H1 (cell line): ENCODE results near the gene MOB3C. TPM values are rescaled to one million over a fixed set of nuclear protein-coding genes. Genes with fewer than 3 reads are reported as not detected.

Source experiments
- CTCF ChIA-PET: fragments of 300-600 bp; sonication (Branson Sonifier 250); formaldehyde crosslinking; loops from one replicate; lab custom pipeline; 2021; ENCODE audit not compliant: partially characterized antibody; lab: Charles Lee
- POLR2A ChIA-PET: fragments of 300-600 bp; sonication (Branson Sonifier 250); formaldehyde crosslinking; loops from one replicate; lab custom pipeline; 2021; ENCODE audit warnings: inconsistent platforms; ENCODE audit not compliant: partially characterized antibody; lab: Charles Lee
- DNase-seq, 2 experiments: peaks; one replicate each; pipeline versions ENCODE4 v3.0.0 to v3.0.0-alpha.2; 2010 to 2022; ENCODE audit warnings: low spot score in 2 of 2, low read depth in 1 of 2, mixed read lengths in 1 of 2
- FAIRE-seq: peaks from 2 replicates; lab custom pipeline; 2011; peaks lifted over from hg19 to GRCh38; lab: Jason Lieb, UNC
- H2AFZ ChIP-seq: 2 replicates; pipeline ENCODE4 v1.8.1; 2012; ENCODE audit warnings: low read length, inconsistent platforms
- H2AK5ac ChIP-seq: 2 replicates; pipeline ENCODE4 v1.6.1; 2013; ENCODE audit warnings: low read depth, low read length
- H2BK120ac ChIP-seq: replicated peaks from 2 replicates; pipeline ENCODE3; 2013; ENCODE audit warnings: low read depth, low read length, inconsistent platforms
- H2BK12ac ChIP-seq: 2 replicates; pipeline ENCODE4 v1.6.1; 2013; ENCODE audit warnings: low read depth, low read length
- H2BK15ac ChIP-seq: 2 replicates; pipeline ENCODE4 v1.6.1; 2013; ENCODE audit warnings: low read length
- H2BK20ac ChIP-seq: 2 replicates; pipeline ENCODE4 v1.6.1; 2013; ENCODE audit warnings: low read length
- H2BK5ac ChIP-seq: 2 replicates; pipeline ENCODE4 v1.6.1; 2013; ENCODE audit warnings: low read depth, low read length
- H3K14ac ChIP-seq: 2 replicates; pipeline ENCODE4 v1.6.1; 2013; ENCODE audit warnings: inconsistent platforms; ENCODE audit not compliant: insufficient read length
- H3K18ac ChIP-seq: 2 replicates; pipeline ENCODE4 v1.6.1; 2013; ENCODE audit warnings: low read length; ENCODE audit errors: extremely low read depth
- H3K23ac ChIP-seq: 2 replicates; pipeline ENCODE4 v1.6.1; 2013; ENCODE audit warnings: inconsistent platforms; ENCODE audit not compliant: insufficient read length
- H3K23me2 ChIP-seq: 2 replicates; pipeline ENCODE4 v1.6.1; 2013; ENCODE audit warnings: low read depth, low read length
- H3K27ac ChIP-seq: 2 replicates; pipeline ENCODE4 v1.6.1; 2011; ENCODE audit warnings: low read depth, low read length, inconsistent platforms
- H3K27me3 ChIP-seq, 4 experiments: replicated peaks in 1 of 4; 1 replicate in 1 of 4; 2 replicates in 3 of 4; pipeline versions ENCODE4 v1.6.1 to v1.8.1; 2011 to 2013; ENCODE audit warnings: low read length in 3 of 4, mild to moderate bottlenecking in 3 of 4, inconsistent platforms in 2 of 4, mixed read lengths in 2 of 4, moderate library complexity in 1 of 4; ENCODE audit not compliant: control insufficient read depth in 3 of 4, insufficient read depth in 3 of 4; ENCODE audit errors: extremely low read depth in 1 of 4
- H3K36me3 ChIP-seq, 4 experiments: 2 replicates each; pipeline versions ENCODE4 v1.6.1 to v1.8.1; 2011 to 2013; ENCODE audit warnings: mild to moderate bottlenecking in 4 of 4, low read length in 3 of 4, moderate library complexity in 2 of 4, control low read depth in 1 of 4, inconsistent platforms in 1 of 4; ENCODE audit not compliant: insufficient read depth in 4 of 4, control insufficient read depth in 2 of 4
- H3K4ac ChIP-seq: replicated peaks from 2 replicates; pipeline ENCODE3; 2013; ENCODE audit warnings: low read length, low read depth, mixed read lengths, inconsistent platforms; ENCODE audit not compliant: insufficient read length
- H3K4me1 ChIP-seq, 4 experiments: replicated peaks in 1 of 4; 1 replicate in 1 of 4; 2 replicates in 3 of 4; pipeline versions ENCODE4 v1.6.1 to v1.8.1; 2011 to 2013; ENCODE audit warnings: low read length in 3 of 4, inconsistent platforms in 2 of 4, mixed read lengths in 1 of 4; ENCODE audit not compliant: insufficient read depth in 4 of 4, control insufficient read depth in 3 of 4
- H3K4me2 ChIP-seq, 2 experiments: 2 replicates each; pipeline versions ENCODE4 v1.6.1 to v1.8.1; 2011 to 2013; ENCODE audit warnings: low read depth in 2 of 2, low read length in 2 of 2, control low read depth in 1 of 2, inconsistent platforms in 1 of 2, mild to moderate bottlenecking in 1 of 2; ENCODE audit not compliant: insufficient read depth in 1 of 2
- H3K4me3 ChIP-seq, 4 experiments: fragments of 200-600, 300-600 bp in 1 of 4; sonication (generic), shearing (Covaris generic), sonication (Bioruptor Twin) in 1 of 4; 2 replicates each; pipeline versions ENCODE4 v1.5.1 to v1.8.1; 2011 to 2016; ENCODE audit warnings: low read length in 4 of 4, low read depth in 3 of 4, control low read depth in 2 of 4, inconsistent platforms in 2 of 4, mild to moderate bottlenecking in 2 of 4, mixed read lengths in 1 of 4, moderate library complexity in 1 of 4; ENCODE audit not compliant: insufficient read depth in 2 of 4; ENCODE audit errors: extremely low read depth in 1 of 4
- H3K56ac ChIP-seq: replicated peaks from 2 replicates; pipeline ENCODE3; 2013; ENCODE audit warnings: low read depth, mild to moderate bottlenecking, mixed read lengths, low read length, inconsistent platforms; ENCODE audit not compliant: insufficient read length
- H3K79me1 ChIP-seq: 2 replicates; pipeline ENCODE4 v1.6.1; 2013; ENCODE audit warnings: low read depth, low read length, control low read depth
- H3K79me2 ChIP-seq, 2 experiments: 2 replicates each; pipeline versions ENCODE4 v1.6.1 to v1.8.1; 2012 to 2013; ENCODE audit warnings: low read length in 2 of 2, mild to moderate bottlenecking in 2 of 2, inconsistent platforms in 1 of 2; ENCODE audit not compliant: insufficient read depth in 2 of 2, control insufficient read depth in 1 of 2
- H3K9ac ChIP-seq, 4 experiments: replicated peaks in 1 of 4; 1 replicate in 1 of 4; 2 replicates in 3 of 4; pipeline versions ENCODE4 v1.6.1 to v1.8.1; 2011 to 2013; ENCODE audit warnings: low read depth in 3 of 4, low read length in 3 of 4, control low read depth in 2 of 4, mild to moderate bottlenecking in 2 of 4, moderate library complexity in 2 of 4, inconsistent platforms in 1 of 4; ENCODE audit errors: extremely low read depth in 1 of 4
- H3K9me3 ChIP-seq, 2 experiments: 2 replicates each; pipeline versions ENCODE4 v1.6.1 to v1.8.1; 2012 to 2013; ENCODE audit warnings: mild to moderate bottlenecking in 2 of 2, moderate library complexity in 2 of 2, control low read depth in 1 of 2, inconsistent platforms in 1 of 2, low read depth in 1 of 2, low read length in 1 of 2, mixed read lengths in 1 of 2; ENCODE audit not compliant: insufficient read depth in 2 of 2
- H4K20me1 ChIP-seq, 2 experiments: replicated peaks in 1 of 2; 2 replicates each; pipeline versions ENCODE3 to v1.8.1; 2011 to 2013; ENCODE audit warnings: inconsistent platforms in 2 of 2, low read length in 2 of 2, mild to moderate bottlenecking in 1 of 2; ENCODE audit not compliant: insufficient read depth in 2 of 2, control insufficient read depth in 1 of 2
- H4K5ac ChIP-seq: 2 replicates; pipeline ENCODE4 v1.6.1; 2013; ENCODE audit warnings: low read length, low read depth, mixed read lengths, inconsistent platforms; ENCODE audit not compliant: insufficient read length
- H4K8ac ChIP-seq: 2 replicates; pipeline ENCODE4 v1.8.0; 2013; ENCODE audit warnings: mild to moderate bottlenecking, moderate library complexity, low read length, inconsistent platforms; ENCODE audit not compliant: insufficient read depth; ENCODE audit errors: extremely low read depth
- H4K91ac ChIP-seq: replicated peaks from 2 replicates; pipeline ENCODE3; 2013; ENCODE audit warnings: low read length, mixed read lengths, inconsistent platforms; ENCODE audit not compliant: insufficient read length
- BRCA1 ChIP-seq: IDR thresholded peaks from 2 replicates; pipeline ENCODE4 v1.6.1; 2012; ENCODE audit warnings: low read depth, low read length, improper control_type of control experiment
- CBX5 ChIP-seq: fragments of 300-800, 300-1000 bp; sonication (generic); IDR thresholded peaks from 2 replicates; pipeline ENCODE4 v1.7.1; 2016; ENCODE audit warnings: antibody characterized with exemption, low read length, low read depth
- CTBP2 ChIP-seq: IDR thresholded peaks from 2 replicates; pipeline ENCODE4 v1.7.0; 2011; ENCODE audit warnings: borderline replicate concordance, mild to moderate bottlenecking, moderate library complexity, mixed read lengths, low read length; ENCODE audit not compliant: insufficient read depth, insufficient read length
- GTF2F1 ChIP-seq: IDR thresholded peaks from 2 replicates; pipeline ENCODE4 v1.6.1; 2012; ENCODE audit warnings: low read depth, low read length, improper control_type of control experiment, borderline replicate concordance
- KDM5A ChIP-seq: fragments of 200-600 bp; IDR thresholded peaks from 2 replicates; pipeline ENCODE4 v1.7.1; 2012; ENCODE audit warnings: mild to moderate bottlenecking, low read length, inconsistent platforms, mixed read lengths
- MAX ChIP-seq: IDR thresholded peaks from 2 replicates; pipeline ENCODE4 v1.6.1; 2012; ENCODE audit warnings: inconsistent platforms
- PHF8 ChIP-seq: fragments of 200-600 bp; sonication (generic); conservative IDR thresholded peaks from 2 replicates; pipeline ENCODE4 v1.7.1; 2012; ENCODE audit warnings: low read depth, mild to moderate bottlenecking, inconsistent platforms, low read length, moderate library complexity
- POU5F1 ChIP-seq: IDR thresholded peaks from 2 replicates; pipeline ENCODE4 v1.6.1; 2011; ENCODE audit warnings: low read depth, mild to moderate bottlenecking, low read length, moderate library complexity
- RFX5 ChIP-seq: IDR thresholded peaks from 2 replicates; pipeline ENCODE4 v1.6.1; 2011; ENCODE audit warnings: low read depth, low read length, improper control_type of control experiment, borderline replicate concordance
- SP4 ChIP-seq: IDR thresholded peaks from 2 replicates; pipeline ENCODE4 v1.6.1; 2012; ENCODE audit warnings: low read length, inconsistent platforms
- TAF7 ChIP-seq: optimal IDR thresholded peaks from 2 replicates; pipeline ENCODE3; 2011; ENCODE audit warnings: low read depth, mild to moderate bottlenecking, inconsistent platforms, low read length, moderate library complexity, borderline replicate concordance
- TCF12 ChIP-seq: IDR thresholded peaks from 2 replicates; pipeline ENCODE4 v1.6.1; 2011; ENCODE audit warnings: low read depth, mild to moderate bottlenecking, low read length
- ZNF274 ChIP-seq: IDR thresholded peaks from 2 replicates; pipeline ENCODE4 v1.7.0; 2012; ENCODE audit warnings: low read length, borderline replicate concordance; ENCODE audit errors: extremely low read depth
- WGBS, 2 experiments: shearing (Covaris generic) in 1 of 2; methylation state at CpG; one replicate each; pipeline versions ENCODE4 v1.1.6 to v1.1.7; 2013 to 2015; ENCODE audit warnings: low lambda C conversion rate in 2 of 2, mixed read lengths in 2 of 2, inconsistent platforms in 1 of 2, low coverage in 1 of 2, missing lambda C conversion rate in 1 of 2; ENCODE audit not compliant: insufficient replicate concordance in 2 of 2, insufficient coverage in 1 of 2, insufficient read length in 1 of 2; ENCODE audit errors: extremely low coverage in 1 of 2, missing lambda C conversion rate in 1 of 2; 5-methylcytosine and 5-hydroxymethylcytosine counted together
- polyA plus RNA-seq, 7 experiments: library from polyadenylated mRNA; depleted of rRNA in 3 of 7; stranded (reverse) in 5 of 7; unstranded in 2 of 7; fragments of >200 nt in 5 of 7; fragments of 200-250 nt in 2 of 7; gene quantifications; 1 replicate in 5 of 7; 2 replicates in 1 of 7; 4 replicates in 1 of 7; pipeline versions ENCODE4 v1.2.1 to v1.2.3, GENCODE V29; 2011 to 2013; ENCODE audit warnings: missing spikeins in 2 of 7, mixed read lengths in 2 of 7
- total RNA-seq: library from RNA; stranded (reverse); fragmentation: NEBNext Ultra II Directional; extraction: Animal tissue kit (Norgen Biotek cat#: 25700); gene quantifications from 2 replicates; pipeline ENCODE4 v1.2.1, GENCODE V29; 2021

Gene MOB3C
- total and polyA plus RNA-seq, 2 of the 8 experiments (the other 6 are each of a cell fraction or from before 2014, with no cell fraction given) = 5.8 to 6.6 TPM

DNA sequence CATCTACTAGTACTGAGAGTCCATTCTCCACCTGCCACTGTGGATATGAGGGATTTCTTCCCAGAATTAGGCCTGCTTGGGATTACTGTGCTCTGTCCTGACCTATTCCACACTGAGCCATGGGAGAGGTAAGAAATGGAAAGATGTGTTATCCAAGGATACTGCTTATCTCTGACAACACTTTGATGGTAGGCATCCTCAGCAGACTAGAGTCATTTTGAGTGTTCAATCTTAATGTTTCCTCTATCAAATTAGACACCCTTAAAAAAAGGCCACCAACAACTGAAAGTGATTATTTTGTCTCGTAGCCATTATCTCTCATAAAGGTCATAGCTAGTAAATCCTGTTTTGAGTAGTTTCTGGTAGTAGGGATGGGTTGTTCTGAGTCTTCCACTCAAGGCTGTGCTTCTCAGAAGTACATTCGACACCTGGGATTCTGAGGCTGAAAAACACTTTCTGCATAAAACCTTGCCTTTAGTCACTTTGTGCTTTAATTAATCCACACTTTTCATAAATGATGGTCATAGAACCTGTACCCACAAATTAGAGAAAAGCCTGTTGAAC is 42.8 kb upstream of the MOB3C start:
- ChIA-PET CTCF (interaction anchor here (0.8 to 1.6 kb wide), 3 partner anchors 37 to 119 kb away, joined by 3 to 6 read pairs (median 4); no protein-coding TSS in a partner anchor), POLR2A (interaction anchor here (1.0 kb wide), 2 partner anchors 22 to 26 kb away, joined by 3 to 4 read pairs; no protein-coding TSS in a partner anchor)
- Histone ChIP-seq H3K4me3 (no peak overlapping the region), H3K27me3 (no peaks in the 10 kb centered on the region), H3K9me3 (no peaks in the 10 kb centered on the region), H2AK5ac (no peak overlapping the region), H3K9ac (no peak overlapping the region), H2AFZ (no peak overlapping the region), H3K56ac (no peak overlapping the region), H3K79me1 (no peaks in the 10 kb centered on the region), H3K4ac (no peak overlapping the region), H3K14ac (no peak overlapping the region), H2BK120ac (no peak overlapping the region), H3K79me2 (no peaks in the 10 kb centered on the region), H3K36me3 (peaks cover 0 to 44% (median 10%) of the 10 kb centered on the region in 4 experiments; a peak in 5 of 8 replicates), H2BK5ac (no peak overlapping the region), H3K18ac (no peak overlapping the region), H2BK15ac (no peak overlapping the region), H3K23me2 (no peaks in the 10 kb centered on the region), H3K27ac (no peak overlapping the region), H4K5ac (no peak overlapping the region), H3K4me1 (no peaks in the 10 kb centered on the region), H3K4me2 (no peak overlapping the region), H4K20me1 (no peaks in the 10 kb centered on the region), H4K91ac (no peak overlapping the region), H2BK12ac (no peak overlapping the region), H2BK20ac (no peak overlapping the region), H3K23ac (no peak overlapping the region), H4K8ac (no peak overlapping the region)
- FAIRE-seq (no peak), DNase-seq (no peak)
- 91% methylated on average over 2 of the region's 2 CpGs; no CpG with 5 or more reads in 1 of the 2 experiments for WGBS, 2 experiments
- TF ChIP-seq RFX5 (no peak), POU5F1 (no peak), KDM5A (no peak), MAX (no peak), BRCA1 (no peak), GTF2F1 (no peak), ZNF274 (no peak), TAF7 (no peak), SP4 (no peak), TCF12 (no peak), CBX5 (no peak), PHF8 (no peak), CTBP2 (no peak)
